HG03469 (cell line): ENCODE results near the gene ELOVL7.
A peak's percentile ranks its signal among the peaks of the same experiment; 100 is the strongest.
"Not testable (repeated sequence)": the region's sequence is repeated elsewhere in the genome, so short reads cannot be mapped to it uniquely, and the experiment has no call there.

Experiments used
- ATAC-seq: cut with Tn5 transposase; IDR thresholded peaks from one replicate; pipeline ENCODE4 v1.9.1; 2021; ENCODE audit warnings: mild to moderate bottlenecking, moderate library complexity, moderate number of reproducible peaks; ENCODE audit not compliant: unreplicated experiment

ELOVL7 gene

DNA sequence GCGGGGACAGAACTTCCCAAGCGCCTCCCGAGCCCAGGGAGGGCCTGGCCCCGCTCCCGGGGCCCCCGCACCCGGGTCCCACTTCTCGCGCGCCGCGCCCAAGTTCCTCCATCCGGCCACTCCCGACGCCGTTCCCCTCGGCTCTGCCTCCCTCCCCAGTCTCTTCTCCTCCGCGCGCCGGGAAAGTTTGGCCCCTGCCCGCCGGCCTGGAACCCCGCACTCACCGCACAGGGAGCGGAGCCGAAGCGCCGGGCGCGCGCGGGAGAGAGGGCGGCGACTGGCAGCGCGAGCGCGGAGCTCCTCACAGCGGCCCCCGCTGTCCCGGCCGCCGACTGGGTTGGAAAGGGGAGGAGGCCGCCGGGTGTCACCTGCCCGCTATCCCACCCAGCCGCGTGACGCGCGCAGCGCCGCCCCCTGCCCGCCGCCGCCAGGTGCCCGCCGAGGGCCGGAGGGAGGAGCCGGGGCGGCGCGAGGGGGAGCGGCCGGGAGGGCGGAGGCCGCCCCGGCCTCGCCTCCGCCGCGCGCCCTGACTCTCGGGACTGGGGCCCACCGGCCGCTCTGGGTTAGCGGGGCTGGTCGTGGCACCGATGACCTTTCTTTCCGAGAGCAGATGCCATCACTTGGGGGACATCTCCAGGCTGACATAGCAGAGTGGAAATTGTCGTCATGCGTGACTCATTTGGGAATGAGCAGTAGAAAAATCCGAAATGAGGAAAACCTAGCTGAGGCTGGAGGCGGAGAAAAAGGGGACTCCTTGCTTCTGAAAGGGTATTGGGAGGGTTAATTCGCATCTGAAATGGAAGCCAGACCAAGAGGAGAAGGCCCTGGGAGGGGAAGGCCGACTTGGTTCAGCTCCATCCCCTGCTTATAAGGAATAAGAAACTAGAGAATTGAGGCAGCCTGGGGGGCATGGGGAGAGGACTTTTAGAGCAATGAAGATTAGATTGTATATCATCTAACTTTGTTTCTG is at the start of gene ELOVL7:
Gene ELOVL7 (minus strand): TSS at position 334 of the 970 bp plus-strand sequence. CDS start 56,872 bp downstream, outside the sequence.
- peak; percentile 89 for ATAC-seq

DNA sequence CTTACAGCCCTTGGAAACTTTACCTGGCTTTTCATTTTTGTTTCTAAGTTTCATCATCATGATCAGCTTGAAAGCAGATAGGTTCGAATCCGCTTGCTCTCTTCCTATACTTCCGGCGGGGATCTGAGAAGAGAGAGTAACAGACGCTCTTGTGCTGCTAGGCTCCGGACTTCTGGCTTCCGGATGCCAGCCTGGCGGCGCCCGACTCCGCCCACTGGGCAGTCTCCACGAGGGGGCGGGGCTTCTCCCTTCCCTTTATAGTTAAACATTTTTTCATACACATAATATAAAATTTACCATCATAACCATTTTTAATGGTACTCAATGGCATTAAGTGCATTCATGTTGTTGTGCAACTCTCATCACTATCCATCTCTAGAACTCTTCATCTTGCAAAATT is 49.5 kb upstream of the ELOVL7 start:
- ATAC-seq, result no peak

DNA sequence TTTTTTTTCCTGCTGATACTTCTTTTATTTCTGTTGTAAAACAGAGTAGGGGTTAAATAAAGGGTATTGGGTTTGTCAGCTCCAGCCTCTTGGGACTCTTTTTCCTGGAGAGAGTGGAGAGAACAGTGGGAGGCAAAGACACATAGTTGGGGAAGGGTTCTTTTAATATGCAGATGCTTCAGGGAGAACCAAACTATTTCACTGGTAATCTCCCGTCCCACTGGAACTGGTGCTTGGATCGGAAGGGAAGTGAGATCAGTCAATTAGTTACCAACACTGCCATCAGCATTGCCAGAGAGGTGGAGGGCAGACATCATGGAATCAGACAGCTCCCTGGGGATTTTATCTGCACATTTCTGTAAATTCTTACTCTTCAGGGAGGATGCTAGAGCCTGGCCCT is 47.6 kb upstream of the ELOVL7 start:
- no peak for ATAC-seq

DNA sequence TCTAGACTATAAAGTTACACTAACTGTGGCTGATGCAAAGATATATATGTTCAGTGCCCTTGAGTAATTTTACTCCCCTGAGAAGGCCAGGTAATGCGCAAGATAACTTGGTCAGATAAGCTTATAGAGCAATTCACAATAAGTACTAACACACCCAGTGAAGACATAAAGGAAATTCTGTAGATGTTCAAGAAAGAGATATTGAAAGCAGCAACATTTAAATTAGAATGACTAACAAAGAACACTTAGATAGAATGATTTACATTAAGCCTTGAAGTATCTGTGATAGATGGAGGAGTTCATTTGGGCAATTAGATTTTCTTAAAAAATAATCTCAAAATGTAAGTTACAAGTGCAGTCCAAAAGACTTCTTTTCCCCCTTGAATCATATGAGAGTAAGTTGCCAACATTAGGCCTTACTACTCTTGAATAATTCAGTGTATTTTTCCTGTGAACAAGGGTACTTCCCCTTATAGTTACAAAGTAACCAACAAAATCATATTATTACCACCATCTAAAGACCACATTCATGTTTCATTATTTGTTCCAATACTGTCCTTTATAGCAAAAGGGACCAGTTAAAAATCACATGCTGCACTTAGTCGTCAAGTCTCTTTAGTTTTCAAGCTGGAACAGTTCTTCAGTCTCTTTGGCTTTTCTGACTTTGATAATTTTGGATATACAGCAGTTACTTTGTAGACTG is 44.4 kb upstream of the ELOVL7 start:
- no peak for ATAC-seq

DNA sequence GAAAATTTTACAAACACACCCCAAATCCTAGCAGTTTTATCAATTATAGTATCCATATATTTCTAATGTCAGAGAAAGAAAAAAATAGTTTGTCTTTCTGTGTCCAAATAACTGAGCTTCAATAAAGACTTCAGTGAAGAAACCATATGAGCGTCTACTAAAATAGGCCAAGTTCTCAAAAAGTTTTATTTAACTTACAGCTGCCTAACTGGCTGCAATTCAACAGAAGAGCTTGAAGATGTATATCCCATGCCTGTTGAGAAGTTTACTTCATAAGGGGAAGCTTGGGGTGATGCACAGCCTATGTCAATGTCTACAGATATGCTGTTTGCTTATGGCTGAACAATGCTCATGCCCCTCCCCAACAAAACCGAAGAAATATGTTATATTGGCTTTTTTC is 43.7 kb upstream of the ELOVL7 start:
- ATAC-seq, result no peak

DNA sequence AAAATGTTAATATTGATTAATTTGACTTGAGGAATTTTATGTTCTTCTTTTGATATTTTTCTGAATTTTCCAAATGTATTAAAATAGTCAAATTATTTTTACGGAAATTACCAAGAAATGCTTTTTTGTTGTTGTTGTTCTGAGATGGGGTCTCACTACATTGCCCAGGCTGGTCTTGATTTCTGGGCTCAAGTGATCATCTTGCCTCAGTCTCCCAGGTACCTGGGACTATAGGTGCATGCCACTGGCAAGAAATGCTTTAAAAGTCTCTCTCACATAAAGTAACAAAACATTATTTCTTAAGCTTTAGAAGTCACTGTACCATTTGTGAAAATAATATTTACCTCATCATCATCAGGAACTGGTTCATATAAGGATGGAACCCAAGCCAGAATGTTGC is 43.0 kb upstream of the ELOVL7 start:
- no peak for ATAC-seq

- ATAC-seq, result no peak
These were observed 42.1 kb upstream of the ELOVL7 start for GRCh38 chr5:60886158-60886557.

GRCh38 chr5:60883229-60883628 is 39.2 kb upstream of the ELOVL7 start:
- ATAC-seq, result no peak

- no peak for ATAC-seq
These were observed 28.8 kb upstream of the ELOVL7 start for GRCh38 chr5:60872892-60873291.

GRCh38 chr5:60870857-60871256 is 26.8 kb upstream of the ELOVL7 start:
- ATAC-seq, result no peak

- ATAC-seq, result not testable (repeated sequence)
These were observed 16.5 kb upstream of the ELOVL7 start for GRCh38 chr5:60860572-60860971.

DNA sequence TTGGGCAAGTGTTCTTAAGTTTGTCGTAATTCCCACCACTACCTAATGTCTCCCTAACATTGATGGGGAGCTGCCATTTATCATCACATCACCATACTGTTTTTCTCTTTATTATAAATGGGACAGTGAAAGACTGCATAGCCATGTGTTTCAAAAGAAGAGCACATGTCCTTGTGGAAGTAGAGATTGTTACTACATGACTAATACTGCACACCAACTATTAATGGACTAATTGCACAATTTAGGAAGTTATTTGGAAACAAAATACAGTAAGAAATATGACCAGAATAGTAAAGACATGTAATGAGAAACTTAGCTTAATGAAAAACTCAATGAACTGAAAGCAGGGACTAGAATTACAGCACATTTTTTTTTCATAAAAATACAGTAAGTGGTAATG is 12.0 kb upstream of the ELOVL7 start:
- no peak for ATAC-seq

DNA sequence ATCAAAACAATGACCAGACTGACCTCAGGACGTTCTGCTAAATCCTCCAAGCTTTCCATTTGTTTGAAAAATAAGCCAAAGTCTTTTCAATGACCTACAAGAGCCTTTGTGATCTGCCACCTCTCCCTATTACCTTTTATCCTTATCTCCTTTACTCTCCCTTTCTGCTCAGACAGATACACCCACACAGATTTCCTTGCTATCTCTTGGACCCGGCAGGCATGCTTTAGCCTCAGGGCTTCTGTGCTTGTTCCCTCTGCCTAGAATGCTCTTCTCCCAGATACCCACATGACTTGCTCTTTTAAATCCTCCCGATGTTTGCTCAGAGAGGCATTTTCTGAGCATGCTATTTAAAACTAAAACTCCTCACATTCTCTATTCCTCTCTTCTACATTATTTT is 8.9 kb upstream of the ELOVL7 start:
- ATAC-seq, result no peak

- no peak for ATAC-seq
These were observed 8.2 kb upstream of the ELOVL7 start for GRCh38 chr5:60852317-60852716.

- no peak for ATAC-seq
These were observed 7.6 kb upstream of the ELOVL7 start for GRCh38 chr5:60851626-60852025.

DNA sequence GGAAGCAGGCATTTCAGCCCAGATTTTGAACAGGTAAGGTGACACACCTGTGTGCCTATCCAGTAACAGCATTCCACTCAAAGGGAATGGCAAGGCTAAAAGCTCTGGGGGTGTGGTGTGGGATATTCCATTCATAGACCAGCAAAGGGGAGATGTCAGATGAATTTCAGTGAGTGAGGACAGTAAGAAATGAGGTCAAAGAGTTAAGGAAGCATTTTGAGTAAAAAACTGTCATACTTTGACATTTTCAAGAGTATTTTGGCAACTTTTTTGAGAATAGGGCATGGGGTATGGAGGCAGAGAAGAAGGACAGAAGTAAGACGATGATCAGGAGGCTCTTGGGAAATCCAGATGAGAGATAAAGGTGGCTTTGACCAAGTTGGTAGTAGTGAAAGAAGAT is 2.2 kb upstream of the ELOVL7 start:
- no peak for ATAC-seq

DNA sequence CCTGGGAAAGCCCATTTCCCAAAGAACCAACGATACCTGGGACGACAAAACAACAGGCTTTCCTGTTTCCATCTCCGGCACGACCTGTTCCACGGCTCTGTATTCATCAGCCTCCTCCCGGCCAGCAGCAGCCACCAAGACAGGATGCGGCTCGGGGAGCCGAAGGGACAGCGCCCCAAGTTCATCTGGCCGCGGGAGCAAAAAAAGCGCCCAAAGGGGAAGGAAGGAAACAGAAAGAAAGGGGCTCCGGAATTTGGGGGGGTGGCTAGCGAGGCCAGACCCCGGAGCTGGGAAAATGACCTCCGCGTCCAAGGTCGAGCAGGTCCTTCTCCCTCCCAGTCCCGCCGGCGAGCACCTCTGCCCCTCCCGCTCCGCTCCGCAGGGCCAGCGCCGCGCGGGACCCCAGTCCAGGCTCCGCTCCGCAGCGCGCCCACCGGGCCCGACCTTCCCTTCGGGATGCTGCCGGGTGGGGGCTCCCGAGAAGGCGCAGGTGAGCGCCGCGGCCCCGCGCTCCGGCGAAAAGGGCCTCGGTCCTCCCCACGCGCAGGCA is 608 bp downstream of the ELOVL7 start:
- ATAC-seq, result no peak

DNA sequence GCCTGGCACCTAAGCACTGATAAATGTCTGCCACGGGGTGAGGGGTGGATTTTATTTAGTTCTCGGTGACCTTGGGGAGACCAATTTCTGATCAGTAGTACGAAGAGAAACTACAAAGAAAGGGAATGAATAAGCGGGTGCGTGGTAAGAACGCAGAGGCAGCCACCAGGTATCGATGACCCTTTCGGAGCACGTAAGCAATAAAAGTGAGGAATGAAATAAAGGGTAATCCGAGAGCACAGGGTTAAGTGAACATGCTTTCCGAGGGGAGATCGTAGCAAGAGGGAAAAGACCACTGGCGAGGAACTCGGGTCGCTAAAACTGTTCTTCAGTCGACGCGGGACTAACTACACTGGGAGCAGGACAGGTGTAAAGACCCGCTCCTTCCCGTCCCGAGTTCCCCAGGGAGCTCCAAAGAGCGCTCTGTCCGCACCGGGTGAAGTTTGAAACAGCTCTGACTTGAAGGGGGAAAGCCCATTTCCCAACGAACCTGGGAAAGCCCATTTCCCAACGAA is 1.1 kb downstream of the ELOVL7 start:
- no peak for ATAC-seq

DNA sequence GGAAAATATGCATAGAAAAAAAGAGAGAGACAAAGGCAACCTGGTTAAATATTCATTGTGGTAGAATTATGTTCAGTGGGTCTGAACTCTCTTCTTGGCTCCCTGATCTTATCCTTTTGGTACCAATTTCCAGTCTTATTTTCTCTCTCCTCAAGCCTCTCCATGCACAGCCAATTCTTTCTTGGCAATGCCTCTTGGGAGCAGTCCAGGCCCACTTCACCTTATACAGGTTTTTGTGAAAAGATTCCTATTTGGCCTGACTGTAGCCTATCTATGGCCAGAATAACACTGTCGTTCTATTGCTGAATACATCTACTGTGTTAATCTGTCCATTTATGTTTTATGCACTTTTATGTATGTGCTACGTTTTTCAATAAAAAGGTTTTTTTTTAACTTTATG is 2.7 kb downstream of the ELOVL7 start:
- ATAC-seq, result no peak

- ATAC-seq, result no peak
These were observed 7.9 kb downstream of the ELOVL7 start for GRCh38 chr5:60836131-60836530.

GRCh38 chr5:60835554-60835953 is 8.5 kb downstream of the ELOVL7 start:
- no peak for ATAC-seq
